Measurements from ENCODE around the gene PTPRG. TPM values are rescaled to one million over a fixed set of nuclear protein-coding genes. Genes with fewer than 3 reads are reported as not detected.

Gene PTPRG
- total RNA-seq, 1 experiment from 2014 or later = 0.74 TPM

DNA sequence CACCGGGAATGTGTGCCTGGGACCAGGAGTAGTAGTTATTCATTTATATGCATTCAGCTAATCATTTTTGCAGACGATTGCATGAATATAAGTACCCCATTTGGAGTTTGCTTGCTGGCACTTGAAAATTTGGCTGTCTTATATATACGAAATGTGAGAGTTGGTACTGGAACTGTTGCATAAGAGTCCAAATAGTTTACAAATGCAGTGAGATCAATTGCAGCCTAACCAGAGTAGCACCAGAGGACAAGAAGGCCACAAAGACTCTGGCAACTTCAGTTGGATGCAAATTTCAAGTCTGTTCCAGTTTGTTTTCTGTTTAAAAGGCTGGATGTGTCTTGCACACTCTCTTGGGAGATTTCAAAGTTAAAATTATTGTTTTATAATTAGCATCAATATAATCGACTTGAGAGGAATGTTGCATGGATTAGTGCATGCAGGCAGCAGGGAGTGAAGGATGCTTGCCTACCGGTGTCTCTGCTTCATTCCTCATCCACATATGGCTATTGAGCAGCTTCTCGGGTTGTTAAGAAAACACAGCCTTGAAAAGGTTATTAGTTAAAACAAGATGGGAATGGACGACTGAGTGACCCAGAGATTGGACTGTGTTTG, 213.0 kb downstream of the PTPRG start:
- no peaks in the 10 kb centered on the region for H3K4me1 ChIP-seq (ENCODE audit: control insufficient read depth, insufficient read depth, low read length)
- intact Hi-C loops (cut with micrococcal nuclease; ENCODE audit: unreplicated experiment) (no loop called here), in situ Hi-C loops (cut with HindIII; ENCODE audit: low pct_unique_long_range_greater_than_20kb, low sequenced_read_pairs) (no loop called here)
- no peaks in the 10 kb centered on the region for H3K36me3 ChIP-seq (ENCODE audit: control insufficient read depth, insufficient read depth, low read length)
- no peak for TF ChIP-seq SIN3A (IDR thresholded peaks at IDR 0.05; ENCODE audit: borderline replicate concordance, insufficient read depth, low read depth, low read length)
- TF ChIP-seq TCF7L2 (IDR thresholded peaks at IDR 0.05; ENCODE audit: low read depth, low read length) = no peak
- no peak for TF ChIP-seq POLR2AphosphoS5 (IDR thresholded peaks at IDR 0.05; ENCODE audit: low read depth, low read length)
- TF ChIP-seq, protein P1, sequence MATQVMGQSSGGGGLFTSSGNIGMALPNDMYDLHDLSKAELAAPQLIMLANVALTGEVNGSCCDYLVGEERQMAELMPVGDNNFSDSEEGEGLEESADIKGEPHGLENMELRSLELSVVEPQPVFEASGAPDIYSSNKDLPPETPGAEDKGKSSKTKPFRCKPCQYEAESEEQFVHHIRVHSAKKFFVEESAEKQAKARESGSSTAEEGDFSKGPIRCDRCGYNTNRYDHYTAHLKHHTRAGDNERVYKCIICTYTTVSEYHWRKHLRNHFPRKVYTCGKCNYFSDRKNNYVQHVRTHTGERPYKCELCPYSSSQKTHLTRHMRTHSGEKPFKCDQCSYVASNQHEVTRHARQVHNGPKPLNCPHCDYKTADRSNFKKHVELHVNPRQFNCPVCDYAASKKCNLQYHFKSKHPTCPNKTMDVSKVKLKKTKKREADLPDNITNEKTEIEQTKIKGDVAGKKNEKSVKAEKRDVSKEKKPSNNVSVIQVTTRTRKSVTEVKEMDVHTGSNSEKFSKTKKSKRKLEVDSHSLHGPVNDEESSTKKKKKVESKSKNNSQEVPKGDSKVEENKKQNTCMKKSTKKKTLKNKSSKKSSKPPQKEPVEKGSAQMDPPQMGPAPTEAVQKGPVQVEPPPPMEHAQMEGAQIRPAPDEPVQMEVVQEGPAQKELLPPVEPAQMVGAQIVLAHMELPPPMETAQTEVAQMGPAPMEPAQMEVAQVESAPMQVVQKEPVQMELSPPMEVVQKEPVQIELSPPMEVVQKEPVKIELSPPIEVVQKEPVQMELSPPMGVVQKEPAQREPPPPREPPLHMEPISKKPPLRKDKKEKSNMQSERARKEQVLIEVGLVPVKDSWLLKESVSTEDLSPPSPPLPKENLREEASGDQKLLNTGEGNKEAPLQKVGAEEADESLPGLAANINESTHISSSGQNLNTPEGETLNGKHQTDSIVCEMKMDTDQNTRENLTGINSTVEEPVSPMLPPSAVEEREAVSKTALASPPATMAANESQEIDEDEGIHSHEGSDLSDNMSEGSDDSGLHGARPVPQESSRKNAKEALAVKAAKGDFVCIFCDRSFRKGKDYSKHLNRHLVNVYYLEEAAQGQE (IDR thresholded peaks at IDR 0.05; ENCODE audit: insufficient read depth in 1 of 2, low read depth in 2 of 2, low read length in 1 of 2) = no peak
- TF ChIP-seq, protein P2, sequence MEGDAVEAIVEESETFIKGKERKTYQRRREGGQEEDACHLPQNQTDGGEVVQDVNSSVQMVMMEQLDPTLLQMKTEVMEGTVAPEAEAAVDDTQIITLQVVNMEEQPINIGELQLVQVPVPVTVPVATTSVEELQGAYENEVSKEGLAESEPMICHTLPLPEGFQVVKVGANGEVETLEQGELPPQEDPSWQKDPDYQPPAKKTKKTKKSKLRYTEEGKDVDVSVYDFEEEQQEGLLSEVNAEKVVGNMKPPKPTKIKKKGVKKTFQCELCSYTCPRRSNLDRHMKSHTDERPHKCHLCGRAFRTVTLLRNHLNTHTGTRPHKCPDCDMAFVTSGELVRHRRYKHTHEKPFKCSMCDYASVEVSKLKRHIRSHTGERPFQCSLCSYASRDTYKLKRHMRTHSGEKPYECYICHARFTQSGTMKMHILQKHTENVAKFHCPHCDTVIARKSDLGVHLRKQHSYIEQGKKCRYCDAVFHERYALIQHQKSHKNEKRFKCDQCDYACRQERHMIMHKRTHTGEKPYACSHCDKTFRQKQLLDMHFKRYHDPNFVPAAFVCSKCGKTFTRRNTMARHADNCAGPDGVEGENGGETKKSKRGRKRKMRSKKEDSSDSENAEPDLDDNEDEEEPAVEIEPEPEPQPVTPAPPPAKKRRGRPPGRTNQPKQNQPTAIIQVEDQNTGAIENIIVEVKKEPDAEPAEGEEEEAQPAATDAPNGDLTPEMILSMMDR (IDR thresholded peaks at IDR 0.05) = no peak
- H3K4me3 ChIP-seq (ENCODE audit: low read depth in 2 of 2, low read length in 2 of 2) = no peak overlapping the region
- H3K27ac ChIP-seq (ENCODE audit: low read length) = no peak overlapping the region
- ATAC-seq (no peak), DNase-seq (ENCODE audit: low read depth, low spot score) (no peak)
- POLR2A ChIA-PET = no interaction called here
- CTCF ChIA-PET = no interaction called here
- BruUV-seq (replicated peaks) = no TSS peak
- H3K27me3 ChIP-seq (ENCODE audit: control insufficient read depth, insufficient read depth, low read length) = no peaks in the 10 kb centered on the region
- no peaks in the 10 kb centered on the region for H3K9me3 ChIP-seq (ENCODE audit: control insufficient read depth, insufficient read depth, low read depth, low read length)

DNA sequence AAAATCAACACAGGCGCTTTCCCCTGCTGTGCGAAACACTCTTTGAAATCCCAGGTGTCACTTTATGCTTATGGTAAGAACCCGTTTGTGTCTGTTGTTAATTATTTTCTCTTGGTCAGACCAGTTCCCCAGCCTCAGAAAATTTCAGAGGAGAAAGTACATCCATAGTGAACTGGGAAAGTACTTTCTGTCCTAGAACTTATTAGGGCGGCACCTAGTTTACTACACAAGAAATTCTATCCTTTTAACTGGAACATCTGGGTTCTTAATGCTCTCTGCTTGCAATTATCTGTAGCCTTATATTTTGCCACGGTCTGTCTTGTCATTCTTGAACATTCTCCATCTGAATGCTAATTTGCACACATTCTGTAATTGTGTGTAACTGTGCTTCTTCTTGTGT, 215.0 kb downstream of the PTPRG start:
- Histone ChIP-seq H3K27ac (ENCODE audit: low read length) (no peak overlapping the region), H3K27me3 (ENCODE audit: control insufficient read depth, insufficient read depth, low read length) (no peaks in the 10 kb centered on the region), H3K36me3 (ENCODE audit: control insufficient read depth, insufficient read depth, low read length) (no peaks in the 10 kb centered on the region), H3K4me1 (ENCODE audit: control insufficient read depth, insufficient read depth, low read length) (no peaks in the 10 kb centered on the region), H3K9me3 (ENCODE audit: control insufficient read depth, insufficient read depth, low read depth, low read length) (no peaks in the 10 kb centered on the region), H3K4me3 (ENCODE audit: low read depth in 2 of 2, low read length in 2 of 2) (no peak overlapping the region)
- ChIA-PET POLR2A (no interaction called here), CTCF (no interaction called here)
- ATAC-seq (no peak), DNase-seq (ENCODE audit: low read depth, low spot score) (no peak)
- TF ChIP-seq TCF7L2 (IDR thresholded peaks at IDR 0.05; ENCODE audit: low read depth, low read length) (no peak), POLR2AphosphoS5 (IDR thresholded peaks at IDR 0.05; ENCODE audit: low read depth, low read length) (no peak), SIN3A (IDR thresholded peaks at IDR 0.05; ENCODE audit: borderline replicate concordance, insufficient read depth, low read depth, low read length) (no peak)
- TF ChIP-seq, protein P1 (IDR thresholded peaks at IDR 0.05; ENCODE audit: insufficient read depth in 1 of 2, low read depth in 2 of 2, low read length in 1 of 2) = no peak
- TF ChIP-seq, protein P2 (IDR thresholded peaks at IDR 0.05) = no peak
- BruUV-seq (replicated peaks) = no TSS peak
- in situ Hi-C loops (cut with HindIII; ENCODE audit: low pct_unique_long_range_greater_than_20kb, low sequenced_read_pairs) = no loop called here
- intact Hi-C loops (cut with micrococcal nuclease; ENCODE audit: unreplicated experiment) = no loop called here

All from Panc1 (cell line).